AG04450 (cell line): Measurements from ENCODE around the gene RPL19. TPM values are rescaled to one million over a fixed set of nuclear protein-coding genes. Genes with fewer than 3 reads are reported as not detected.

ENCODE experiments used
- CTCF ChIA-PET: fragments of 300-600, 350-600 bp; formaldehyde crosslinking; extraction: SDS; loops from one replicate; lab custom pipeline; 2022; ENCODE audit warnings: antibody characterized with exemption, inconsistent platforms; lab: Charles Lee
- POLR2A ChIA-PET: fragments of 350-600 bp; formaldehyde crosslinking; extraction: SDS; loops from one replicate; lab custom pipeline; 2021; ENCODE audit warnings: antibody characterized with exemption, inconsistent platforms; lab: Yijun Ruan, JAX
- DNase-seq: peaks from one replicate; pipeline ENCODE4 v3.0.0-alpha.2; 2011; ENCODE audit warnings: low read depth, low spot score
- H3K27ac ChIP-seq: one replicate; pipeline ENCODE4 v1.5.1; 2012; ENCODE audit warnings: low read depth, low read length, control low read depth
- H3K27me3 ChIP-seq: one replicate; pipeline ENCODE4 v1.6.0; 2012; ENCODE audit warnings: low read length; ENCODE audit not compliant: control insufficient read depth, insufficient read depth
- H3K4me3 ChIP-seq: 2 replicates; pipeline ENCODE4 v1.5.1; 2011; ENCODE audit warnings: mild to moderate bottlenecking, low read depth, low read length, control low read depth
- H3K9me3 ChIP-seq: 2 replicates; pipeline ENCODE4 v1.5.1; 2012; ENCODE audit warnings: low read length; ENCODE audit not compliant: control insufficient read depth, insufficient read depth
- polyA plus RNA-seq: library from polyadenylated mRNA; depleted of rRNA; stranded (reverse); fragments of >200 nt; gene quantifications from 2 replicates; pipeline ENCODE4 v1.2.3, GENCODE V29; 2011
- TF ChIP-seq, protein P1 (sequence below): IDR thresholded peaks from 2 replicates; pipeline ENCODE4 v1.5.1; 2011; ENCODE audit warnings: low read depth, low read length, control low read depth, inconsistent platforms

Gene RPL19
- polyA plus RNA-seq, 1 experiment: 1,791 TPM

DNA sequence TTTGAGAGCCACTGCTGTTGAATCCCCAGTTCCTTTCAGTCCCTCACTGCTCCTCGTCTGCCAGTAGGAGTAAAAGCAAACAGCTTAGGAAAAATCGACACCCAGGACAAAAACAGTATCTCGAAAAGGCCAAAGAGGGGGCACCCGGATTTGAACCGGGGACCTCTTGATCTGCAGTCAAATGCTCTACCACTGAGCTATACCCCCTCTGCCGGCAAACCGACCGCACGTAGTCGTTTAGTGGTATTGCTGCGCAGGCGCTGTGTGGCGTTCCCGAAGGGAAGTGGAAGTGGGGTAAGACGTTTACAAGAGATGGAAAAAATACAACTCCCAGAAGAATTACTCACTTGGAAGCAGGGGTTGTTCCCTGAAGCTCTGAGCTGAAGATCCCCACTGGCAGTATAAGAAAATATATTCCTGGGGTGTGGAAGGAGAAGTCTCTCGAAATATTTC lies 46.5 kb upstream of the RPL19 start:
- POLR2A ChIA-PET: interaction anchor here (0.6 to 2.2 kb wide), 13 partner anchors 11 to 304 kb away, joined by 3 to 18 read pairs (median 3); partner anchors contain the start of genes LASP1 and RPL19
- DNase-seq: peak; percentile 78
- CTCF ChIA-PET: interaction anchor here (0.6 to 7.2 kb wide), 44 partner anchors 10 to 286 kb away, joined by 3 to 367 read pairs (median 4); partner anchors contain the start of genes ARL5C, FBXO47, LASP1NB and RPL19

DNA sequence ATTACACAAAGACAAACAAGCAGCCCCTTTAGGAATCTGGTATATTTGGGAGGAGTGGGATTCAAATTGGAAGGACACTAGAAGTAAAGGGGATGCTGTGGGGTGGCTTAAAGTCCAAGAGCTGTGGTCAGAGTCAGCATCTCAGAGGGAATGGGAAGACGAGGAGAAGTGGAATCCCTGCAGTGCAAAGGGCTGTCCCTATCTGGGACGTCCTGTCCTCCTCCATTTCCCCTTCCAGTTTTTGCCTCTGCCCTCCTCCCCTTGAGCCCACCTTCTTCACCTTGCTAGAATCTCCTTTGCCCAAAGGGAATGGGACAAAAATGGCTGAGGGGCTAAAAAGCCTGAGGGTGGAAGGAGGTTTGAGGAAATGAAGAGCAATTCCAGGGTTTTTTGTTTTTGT lies 44.4 kb upstream of the RPL19 start:
- no peak for DNase-seq
- CTCF ChIA-PET: interaction anchor here (0.6 to 0.8 kb wide), 2 partner anchors 9 to 324 kb away, joined by 4 to 5 read pairs; no protein-coding TSS in a partner anchor
- POLR2A ChIA-PET: no interaction called here
- H3K27me3 ChIP-seq: peaks cover 13% of the 10 kb centered on the region
- H3K27ac ChIP-seq: no peak overlapping the region
- H3K4me3 ChIP-seq: no peak overlapping the region
- TF ChIP-seq, protein P1, sequence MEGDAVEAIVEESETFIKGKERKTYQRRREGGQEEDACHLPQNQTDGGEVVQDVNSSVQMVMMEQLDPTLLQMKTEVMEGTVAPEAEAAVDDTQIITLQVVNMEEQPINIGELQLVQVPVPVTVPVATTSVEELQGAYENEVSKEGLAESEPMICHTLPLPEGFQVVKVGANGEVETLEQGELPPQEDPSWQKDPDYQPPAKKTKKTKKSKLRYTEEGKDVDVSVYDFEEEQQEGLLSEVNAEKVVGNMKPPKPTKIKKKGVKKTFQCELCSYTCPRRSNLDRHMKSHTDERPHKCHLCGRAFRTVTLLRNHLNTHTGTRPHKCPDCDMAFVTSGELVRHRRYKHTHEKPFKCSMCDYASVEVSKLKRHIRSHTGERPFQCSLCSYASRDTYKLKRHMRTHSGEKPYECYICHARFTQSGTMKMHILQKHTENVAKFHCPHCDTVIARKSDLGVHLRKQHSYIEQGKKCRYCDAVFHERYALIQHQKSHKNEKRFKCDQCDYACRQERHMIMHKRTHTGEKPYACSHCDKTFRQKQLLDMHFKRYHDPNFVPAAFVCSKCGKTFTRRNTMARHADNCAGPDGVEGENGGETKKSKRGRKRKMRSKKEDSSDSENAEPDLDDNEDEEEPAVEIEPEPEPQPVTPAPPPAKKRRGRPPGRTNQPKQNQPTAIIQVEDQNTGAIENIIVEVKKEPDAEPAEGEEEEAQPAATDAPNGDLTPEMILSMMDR: no peak
- no peaks in the 10 kb centered on the region; the same call in 1 of the 2 replicates for H3K9me3 ChIP-seq

More for the DNA sequence above, 46.5 kb upstream of the RPL19 start:
- TF ChIP-seq, protein P1: no peak; the same call in 1 of the 2 replicates
- no peaks in the 10 kb centered on the region; the same call in 1 of the 2 replicates for H3K9me3 ChIP-seq
- peaks cover 26% of the 10 kb centered on the region for H3K27me3 ChIP-seq
- peak overlapping the region; percentile 61 for H3K27ac ChIP-seq
- H3K4me3 ChIP-seq: peak overlapping the region; percentile 94

DNA sequence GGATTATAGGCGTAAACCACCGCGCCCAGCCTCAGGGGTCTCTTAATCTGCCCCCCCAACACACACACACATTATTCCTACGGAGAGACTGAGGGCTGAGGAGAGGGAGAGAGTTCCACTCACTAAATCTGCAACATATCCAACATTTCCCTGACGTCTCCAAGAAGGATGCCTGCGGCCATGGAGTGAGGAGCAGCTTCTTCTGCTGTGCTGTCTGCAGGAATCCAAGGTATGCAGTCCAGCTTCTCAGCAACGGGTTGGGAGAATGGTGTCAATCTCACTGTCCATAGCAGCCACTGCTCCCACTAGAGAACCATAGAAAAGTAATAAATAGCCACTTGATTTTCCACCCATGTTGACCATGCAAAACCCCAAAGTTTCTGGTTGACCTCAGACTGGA lies 43.6 kb upstream of the RPL19 start:
- Histone ChIP-seq H3K4me3 (no peak overlapping the region), H3K27me3 (peaks cover 6% of the 10 kb centered on the region), H3K9me3 (no peaks in the 10 kb centered on the region; the same call in 1 of the 2 replicates), H3K27ac (peak overlapping the region; percentile 21)
- DNase-seq: no peak
- TF ChIP-seq, protein P1: no peak
- POLR2A ChIA-PET: no interaction called here
- CTCF ChIA-PET: interaction anchor here (0.6 to 0.8 kb wide), 2 partner anchors 8 to 18 kb away, joined by 3 to 5 read pairs; no protein-coding TSS in a partner anchor

DNA sequence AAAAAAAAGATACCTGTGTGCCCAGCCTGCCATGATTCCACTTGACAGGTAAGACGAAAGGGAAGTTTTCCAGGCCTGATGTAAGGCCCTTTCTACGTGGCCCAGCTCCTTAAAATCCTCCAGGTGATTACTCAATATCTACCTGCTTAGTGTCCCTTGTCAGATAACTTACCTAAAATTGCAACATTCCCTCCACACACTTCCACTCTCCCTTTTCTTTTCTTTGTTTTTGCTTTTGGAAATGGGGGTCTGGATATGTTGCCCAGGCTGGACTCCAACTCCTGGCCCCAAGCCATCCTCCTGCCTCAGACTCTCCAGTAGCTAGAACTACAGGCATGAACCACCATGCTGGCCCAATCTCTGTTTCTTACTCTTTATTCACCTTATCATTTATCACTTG lies 41.5 kb upstream of the RPL19 start:
- DNase-seq: no peak
- no peaks in the 10 kb centered on the region; the same call in 1 of the 2 replicates for H3K9me3 ChIP-seq
- no peak overlapping the region for H3K4me3 ChIP-seq
- POLR2A ChIA-PET: no interaction called here
- TF ChIP-seq, protein P1: no peak
- no peak overlapping the region for H3K27ac ChIP-seq
- no peaks in the 10 kb centered on the region for H3K27me3 ChIP-seq
- CTCF ChIA-PET: interaction anchor here (0.6 to 1.6 kb wide), 3 partner anchors 16 to 195 kb away, joined by 3 to 6 read pairs (median 3); no protein-coding TSS in a partner anchor

DNA sequence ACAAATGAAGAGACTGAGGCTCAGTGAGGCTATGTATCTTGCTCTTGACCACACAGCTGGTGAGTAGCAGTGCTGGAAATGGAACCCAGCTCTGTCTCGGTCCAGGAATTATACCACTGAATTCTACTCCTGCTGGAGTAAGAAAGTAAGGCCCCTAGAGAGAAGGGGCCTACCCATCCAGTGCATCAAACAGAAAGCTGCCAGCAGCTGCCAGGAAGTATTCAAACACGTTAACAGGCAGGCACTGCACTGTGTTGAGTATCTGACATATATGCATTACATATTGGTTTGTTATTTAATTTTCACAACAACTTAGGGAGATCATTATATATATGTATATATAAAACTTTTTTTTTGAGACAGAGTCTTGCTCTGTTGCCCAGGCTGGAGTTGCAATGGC lies 38.1 kb upstream of the RPL19 start:
- DNase-seq: no peak
- H3K27ac ChIP-seq: no peak overlapping the region
- TF ChIP-seq, protein P1: no peak
- peaks cover 4% of the 10 kb centered on the region; the same call in 1 of the 2 replicates for H3K9me3 ChIP-seq
- H3K27me3 ChIP-seq: peaks cover 25% of the 10 kb centered on the region
- H3K4me3 ChIP-seq: no peak overlapping the region
- POLR2A ChIA-PET: no interaction called here
- CTCF ChIA-PET: interaction anchor here (0.7 to 1.6 kb wide), 4 partner anchors 13 to 179 kb away, joined by 3 to 8 read pairs (median 6); no protein-coding TSS in a partner anchor
